Activated CD4-positive, alpha-beta T cell treated with anti-CD3 and anti-CD28 coated beads for 1 hour (primary cell): ENCODE data around the gene RBMS3.
"Not testable (repeated sequence)": the region's sequence is repeated elsewhere in the genome, so short reads cannot be mapped to it uniquely, and the experiment has no call there.

ENCODE experiments used
- DNase-seq: peaks from one replicate; pipeline ENCODE4 v3.0.0-alpha.2; 2020

The RBMS3 gene

GRCh38 chr3:29757054-29757777, 476.3 kb downstream of the RBMS3 start:
- DNase-seq = no peak

- no peak for DNase-seq
Observed at GRCh38 chr3:29758108-29758433, 477.2 kb downstream of the RBMS3 start.

GRCh38 chr3:29758434-29759322, 477.8 kb downstream of the RBMS3 start:
- no peak for DNase-seq

- DNase-seq = no peak
Observed at GRCh38 chr3:29759411-29760225, 478.7 kb downstream of the RBMS3 start.

- DNase-seq = no peak
Observed at GRCh38 chr3:29760226-29760685, 479.4 kb downstream of the RBMS3 start.

- no peak for DNase-seq
Observed at GRCh38 chr3:29761517-29761916, 480.6 kb downstream of the RBMS3 start.

GRCh38 chr3:29763115-29763514, 482.2 kb downstream of the RBMS3 start:
- DNase-seq = no peak

GRCh38 chr3:29764041-29764440, 483.2 kb downstream of the RBMS3 start:
- no peak for DNase-seq

- no peak for DNase-seq
Observed at GRCh38 chr3:29764603-29765254, 483.9 kb downstream of the RBMS3 start.

GRCh38 chr3:29771602-29772001, 490.7 kb downstream of the RBMS3 start:
- no peak for DNase-seq

GRCh38 chr3:29772436-29772835, 491.6 kb downstream of the RBMS3 start:
- no peak for DNase-seq

GRCh38 chr3:29773481-29773880, 492.6 kb downstream of the RBMS3 start:
- DNase-seq = no peak

- DNase-seq = no peak
Observed at GRCh38 chr3:29775340-29775739, 494.5 kb downstream of the RBMS3 start.

GRCh38 chr3:29777869-29778268, 497.0 kb downstream of the RBMS3 start:
- DNase-seq = no peak

GRCh38 chr3:29789686-29790085, 508.8 kb downstream of the RBMS3 start:
- no peak for DNase-seq

- DNase-seq = no peak
Observed at GRCh38 chr3:29796808-29797207, 515.9 kb downstream of the RBMS3 start.

GRCh38 chr3:29802057-29802456, 521.2 kb downstream of the RBMS3 start:
- DNase-seq = no peak

GRCh38 chr3:29804044-29804443, 523.2 kb downstream of the RBMS3 start:
- DNase-seq = no peak

- no peak for DNase-seq
Observed at GRCh38 chr3:29805757-29806156, 524.9 kb downstream of the RBMS3 start.

- not testable (repeated sequence) for DNase-seq
Observed at GRCh38 chr3:29808324-29808723, 527.5 kb downstream of the RBMS3 start.

GRCh38 chr3:29822071-29822470, 541.2 kb downstream of the RBMS3 start:
- no peak for DNase-seq

- DNase-seq = no peak
Observed at GRCh38 chr3:29823233-29823632, 542.4 kb downstream of the RBMS3 start.

- no peak for DNase-seq
Observed at GRCh38 chr3:29826712-29827111, 545.8 kb downstream of the RBMS3 start.
